A204.1 (cell line): ENCODE data around the gene DSCAM.

Experiments
- FAIRE-seq: peaks from 2 replicates; lab custom pipeline; 2012; peaks lifted over from hg19 to GRCh38; lab: Jason Lieb, UNC

Gene DSCAM

DNA sequence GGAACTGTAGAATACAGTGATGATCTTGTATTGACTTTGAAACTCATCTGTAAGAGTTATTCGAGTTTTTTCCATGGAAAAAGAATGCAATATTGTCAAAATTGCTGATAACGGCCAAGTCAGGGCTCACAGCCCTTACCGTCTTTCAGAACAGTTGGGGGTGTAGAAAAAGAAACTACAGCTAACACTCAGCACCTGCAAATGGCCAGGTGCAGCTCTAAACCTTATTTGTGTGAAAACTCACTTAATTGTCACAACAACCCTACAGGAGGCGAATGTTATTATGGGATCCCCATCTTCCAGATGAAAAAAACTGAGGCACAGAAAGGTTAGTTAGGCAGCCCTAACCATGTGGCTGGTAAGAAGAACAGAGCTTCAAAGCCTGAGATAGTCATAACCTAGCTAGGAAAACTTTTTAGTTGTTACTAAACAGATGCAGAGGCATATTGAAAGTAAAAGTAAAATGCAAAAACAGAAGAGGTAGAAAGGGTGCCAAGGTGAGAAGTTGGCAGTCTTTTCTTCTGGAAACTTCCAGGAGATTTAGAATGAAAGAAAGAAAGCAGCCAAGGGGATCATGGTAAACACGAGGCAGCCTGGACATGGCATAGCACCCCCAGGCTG, 76.4 kb downstream of the DSCAM start:
- FAIRE-seq: no peak

DNA sequence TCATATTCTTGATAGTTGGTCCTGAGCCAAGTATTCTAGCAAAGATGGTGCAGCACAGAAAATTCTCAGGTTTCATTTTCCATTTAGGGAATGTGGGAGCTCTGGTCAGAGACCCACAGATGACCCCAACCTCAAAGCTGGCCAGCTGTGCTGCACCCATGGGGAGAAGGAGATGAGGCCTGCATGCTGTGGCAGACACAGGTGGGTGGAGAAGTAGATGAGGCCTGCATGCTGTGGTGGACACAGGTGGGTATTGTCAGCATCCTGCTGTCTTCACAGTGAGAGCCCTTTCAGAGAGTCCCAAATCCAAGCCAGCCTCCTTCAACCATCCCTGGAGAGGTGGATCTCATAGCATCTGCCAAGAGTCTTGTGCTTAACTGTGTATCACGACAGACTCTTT, 77.7 kb downstream of the DSCAM start:
- no peak for FAIRE-seq

DNA sequence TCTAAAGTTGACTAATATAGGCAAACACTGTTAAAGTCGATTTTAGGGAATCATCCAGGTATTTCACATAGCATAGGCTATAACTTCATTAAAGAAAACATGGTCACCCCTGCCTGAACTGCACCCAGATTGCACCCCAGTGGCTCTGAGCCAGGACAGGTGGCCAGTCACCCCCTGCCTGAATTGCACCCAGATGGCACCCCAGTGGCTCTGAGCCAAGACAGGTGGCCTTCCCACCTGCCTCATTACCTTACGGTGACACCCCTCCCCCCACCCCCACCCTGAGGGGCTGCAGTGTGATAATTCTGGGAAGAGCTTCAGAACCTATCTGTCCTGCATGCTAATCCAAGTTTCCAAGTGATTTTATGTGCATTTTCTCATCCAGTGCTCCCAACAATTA, 78.9 kb downstream of the DSCAM start:
- no peak for FAIRE-seq

DNA sequence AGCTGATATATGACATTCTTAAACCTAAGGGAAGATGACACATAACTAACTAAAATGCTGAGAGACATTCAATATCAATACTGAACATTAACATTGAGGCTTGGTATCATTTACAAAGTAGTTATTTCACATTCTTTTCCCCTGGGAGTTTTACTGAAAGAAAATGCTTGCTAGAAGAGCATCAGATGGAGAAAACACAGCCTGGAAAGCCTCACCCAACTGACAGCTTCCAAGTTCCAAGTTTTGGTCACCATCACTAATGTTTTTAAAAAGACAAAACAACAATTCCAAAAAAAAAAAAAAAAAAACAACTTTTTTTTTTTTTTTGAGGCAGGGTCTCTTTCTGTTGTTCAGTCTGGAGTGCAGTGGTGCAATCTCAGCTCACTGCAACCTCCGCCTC, 80.6 kb downstream of the DSCAM start:
- FAIRE-seq: no peak

DNA sequence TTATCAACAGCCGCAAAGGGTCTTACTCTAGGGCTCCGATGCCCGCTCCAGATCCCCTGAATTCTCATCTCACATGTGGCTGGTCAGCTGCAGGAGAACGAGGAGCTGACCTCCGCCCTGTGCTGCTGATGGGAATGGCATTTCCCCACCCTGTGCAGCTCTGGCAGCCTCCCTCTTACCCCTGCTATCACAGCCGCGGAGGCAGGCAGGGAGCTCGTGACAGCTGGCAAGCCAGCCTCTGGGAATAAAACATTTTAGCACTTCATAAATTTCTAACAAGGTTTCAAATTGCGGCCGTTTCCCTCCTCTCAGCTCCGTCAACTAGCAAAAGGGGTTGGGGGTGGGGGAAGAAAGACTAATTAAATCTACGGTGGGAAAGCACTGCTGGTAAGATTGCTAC, 81.1 kb downstream of the DSCAM start:
- FAIRE-seq: no peak

DNA sequence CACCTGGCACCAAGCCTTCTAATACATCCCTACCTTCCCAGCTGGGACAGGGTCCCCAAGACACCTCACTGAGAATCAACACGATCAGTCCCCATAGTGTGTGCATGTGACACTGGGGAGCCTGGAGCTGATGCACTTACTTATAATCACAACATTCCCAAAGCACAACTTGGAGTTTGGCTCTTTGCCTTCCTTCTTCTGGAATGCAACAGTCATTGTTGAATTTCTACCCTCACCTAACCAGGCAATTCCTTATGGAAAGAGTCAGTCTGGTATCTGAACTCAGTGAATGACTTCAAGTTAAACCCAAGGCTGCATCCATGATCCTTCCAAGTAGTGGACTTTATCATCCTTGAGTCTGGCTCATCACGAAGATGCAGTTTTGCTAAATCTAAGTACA, 86.1 kb downstream of the DSCAM start:
- FAIRE-seq: no peak

DNA sequence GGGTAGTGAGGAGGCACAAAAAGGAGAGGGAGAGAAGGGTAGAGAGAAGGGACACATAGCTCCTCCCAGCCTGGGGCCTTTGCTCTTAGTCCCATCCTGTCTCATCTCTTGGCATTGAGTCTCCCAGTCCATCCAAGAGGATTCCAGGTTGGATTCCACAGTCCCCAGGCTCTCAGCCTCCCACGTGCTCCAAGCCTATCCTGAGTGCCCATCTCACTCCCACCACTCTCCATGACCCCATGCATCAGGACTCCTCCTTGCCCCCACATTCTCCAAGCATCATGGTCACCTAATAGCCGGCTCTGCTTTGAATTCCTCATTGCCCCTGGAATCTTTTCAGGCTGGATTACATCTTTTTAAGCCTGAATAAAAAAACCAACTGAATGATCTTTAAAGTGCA, 87.9 kb downstream of the DSCAM start:
- FAIRE-seq: no peak

DNA sequence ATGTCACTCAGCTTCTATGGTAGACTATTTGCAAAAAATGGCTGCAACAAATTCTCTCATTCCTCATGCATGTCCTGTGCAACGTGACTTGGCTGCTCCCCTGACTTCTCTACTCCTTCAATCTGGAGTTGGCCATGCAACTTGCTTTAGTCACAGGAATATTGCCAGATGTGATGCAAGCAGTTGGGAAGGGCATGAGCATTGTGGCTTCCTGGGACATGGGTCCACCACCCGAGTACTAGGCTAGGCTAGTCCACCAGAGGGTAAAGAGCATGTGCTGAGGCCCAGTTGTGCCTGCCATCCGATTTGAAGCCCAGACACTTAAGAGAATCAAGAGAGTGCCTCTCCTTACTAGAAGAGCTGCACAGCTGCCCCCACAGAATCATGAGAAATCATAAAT, 89.6 kb downstream of the DSCAM start:
- no peak for FAIRE-seq

DNA sequence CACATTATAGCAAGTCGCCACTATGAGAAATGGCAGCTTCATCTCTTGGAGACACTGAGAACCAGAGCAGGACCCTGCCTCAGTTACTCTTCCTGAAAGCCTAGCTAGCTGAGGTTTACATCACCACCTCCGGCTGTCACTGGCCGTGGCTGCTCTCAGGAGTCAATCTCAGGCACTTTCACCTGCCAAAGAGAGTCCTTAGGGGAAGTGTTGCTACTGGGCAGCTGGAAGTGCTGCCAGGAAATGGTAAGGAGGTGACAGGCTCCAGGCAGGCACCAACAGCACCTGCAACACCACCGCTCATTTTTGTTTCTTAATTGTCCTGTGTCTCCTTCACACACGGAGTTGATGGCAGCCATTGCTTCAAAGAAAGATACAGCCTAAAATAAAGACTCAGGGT, 92.5 kb downstream of the DSCAM start:
- no peak for FAIRE-seq

DNA sequence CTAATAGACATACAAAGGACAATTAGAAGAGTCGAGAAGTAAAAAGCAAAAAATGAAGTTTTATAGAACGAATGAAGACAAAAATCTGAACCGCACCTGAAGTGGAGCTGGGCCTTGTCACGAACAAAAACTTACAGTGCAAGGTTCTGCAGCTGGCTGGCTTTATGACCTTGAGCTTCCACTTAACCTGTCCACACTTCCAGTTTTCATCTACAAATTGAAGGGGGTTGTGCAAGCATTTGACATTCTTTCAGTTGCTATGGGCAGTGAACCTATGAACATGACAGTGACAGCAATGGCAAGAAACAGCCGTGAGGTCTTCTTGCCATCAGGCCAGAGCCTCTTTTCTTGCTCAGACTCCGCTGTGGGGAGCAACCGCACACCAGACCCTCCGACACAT, 93.2 kb downstream of the DSCAM start:
- no peak for FAIRE-seq

DNA sequence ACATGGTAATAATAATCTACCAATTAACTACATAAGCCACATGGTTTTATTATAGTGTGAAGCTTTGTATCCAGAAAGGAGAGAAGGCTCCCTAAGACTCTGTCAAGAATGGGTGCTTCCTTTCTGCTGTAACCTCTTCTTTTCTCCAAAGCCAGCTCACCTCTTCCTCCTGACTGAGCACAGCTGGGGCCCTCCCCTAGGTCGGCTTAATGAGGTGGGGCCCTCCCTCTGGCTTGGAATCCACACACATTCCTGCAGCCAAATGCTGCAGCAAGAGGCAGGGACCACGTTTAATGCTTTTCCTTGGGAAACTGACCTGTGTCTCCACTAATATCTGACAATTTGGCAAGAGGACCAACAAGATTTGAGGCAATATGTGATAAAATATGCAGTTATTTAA, 94.8 kb downstream of the DSCAM start:
- no peak for FAIRE-seq

DNA sequence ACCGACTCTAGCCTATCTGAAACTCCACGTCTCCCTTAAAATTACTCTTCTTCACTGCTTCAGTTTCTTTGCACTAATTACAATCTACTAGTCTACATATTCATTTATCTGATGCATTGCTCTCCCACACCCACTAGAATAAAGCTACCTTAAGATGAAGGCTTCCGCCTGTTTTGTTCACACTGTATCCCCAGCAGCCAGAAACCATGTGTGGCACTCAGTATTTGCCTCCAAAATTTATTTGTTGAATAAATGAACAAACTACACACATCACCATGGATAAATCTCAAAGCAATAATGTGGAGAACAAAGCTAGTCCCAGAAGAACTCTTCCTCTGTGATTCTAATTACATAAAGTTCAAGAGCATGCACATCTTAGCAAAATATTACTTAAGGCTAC, 95.7 kb downstream of the DSCAM start:
- no peak for FAIRE-seq

DNA sequence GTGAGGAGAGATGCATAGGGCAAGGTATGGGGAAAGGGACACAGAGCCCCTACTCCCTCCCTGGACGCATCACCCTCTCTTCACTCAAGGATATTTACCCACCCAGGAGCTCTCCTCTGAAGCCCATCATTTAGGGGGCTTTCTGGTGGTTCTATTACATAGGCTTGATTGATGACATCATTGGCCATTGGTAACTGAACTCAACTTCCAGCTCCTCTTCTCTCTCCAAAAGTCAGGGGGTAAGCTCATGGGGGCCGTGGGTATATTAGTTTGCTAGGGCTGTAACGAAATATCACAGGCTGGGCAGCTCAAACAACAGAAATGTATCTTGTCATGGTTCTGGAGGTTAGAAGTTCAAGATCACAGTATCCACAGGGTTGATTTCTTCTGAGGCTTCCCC, 110.8 kb downstream of the DSCAM start:
- FAIRE-seq: no peak

DNA sequence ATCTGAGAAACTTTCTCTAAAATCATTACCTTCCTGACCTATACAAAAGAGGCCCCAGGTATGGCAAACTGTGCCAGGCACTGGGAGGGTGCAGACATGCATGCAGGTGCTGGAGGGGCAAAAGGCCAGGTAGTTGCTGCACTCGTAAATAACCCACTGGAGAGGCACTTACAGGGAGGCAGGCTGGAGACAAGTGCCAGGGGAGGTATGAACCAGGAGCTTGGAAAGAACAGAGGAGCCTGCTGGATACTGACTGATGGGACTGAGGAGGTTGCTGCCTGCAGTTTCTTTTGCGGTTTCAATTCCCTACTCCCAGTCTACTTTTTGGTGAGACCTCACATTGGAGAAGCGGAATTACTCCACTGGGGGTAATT, 113.9 kb downstream of the DSCAM start:
- FAIRE-seq: no peak

DNA sequence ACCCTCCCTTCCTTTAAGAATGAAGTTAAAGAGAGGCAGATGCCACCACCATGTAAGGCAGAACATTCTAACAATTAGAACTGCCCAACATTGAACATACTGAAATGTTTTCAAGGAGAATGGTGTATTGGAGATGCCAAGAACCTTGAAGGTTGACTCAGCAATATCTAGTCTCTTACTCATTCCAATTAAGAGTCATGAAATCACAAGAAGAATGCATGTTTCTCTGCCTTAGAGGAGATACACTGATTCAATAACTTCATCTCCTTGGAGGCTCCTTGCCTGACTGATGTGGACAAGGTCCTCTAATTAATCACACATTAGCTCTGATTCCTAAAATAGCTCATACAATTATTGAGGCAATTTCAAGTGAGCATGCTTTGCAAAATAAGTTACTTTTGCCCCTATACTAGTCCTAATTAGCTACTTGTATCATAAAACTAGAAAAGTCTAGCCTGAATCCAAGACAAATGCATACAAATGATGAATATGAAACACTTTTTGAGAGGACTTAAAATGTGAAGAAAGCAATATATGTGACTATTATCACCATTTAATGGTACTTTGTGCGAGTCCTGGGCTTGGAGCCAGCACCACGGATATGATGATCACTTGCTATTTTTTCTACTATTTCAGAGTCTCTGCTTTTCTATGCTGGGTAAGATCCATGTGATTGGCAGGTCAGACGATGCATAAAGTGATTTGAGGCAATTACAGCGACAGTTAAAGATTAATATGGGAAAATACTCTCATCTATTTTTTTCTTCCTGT, 114.5 kb downstream of the DSCAM start:
- no peak for FAIRE-seq

DNA sequence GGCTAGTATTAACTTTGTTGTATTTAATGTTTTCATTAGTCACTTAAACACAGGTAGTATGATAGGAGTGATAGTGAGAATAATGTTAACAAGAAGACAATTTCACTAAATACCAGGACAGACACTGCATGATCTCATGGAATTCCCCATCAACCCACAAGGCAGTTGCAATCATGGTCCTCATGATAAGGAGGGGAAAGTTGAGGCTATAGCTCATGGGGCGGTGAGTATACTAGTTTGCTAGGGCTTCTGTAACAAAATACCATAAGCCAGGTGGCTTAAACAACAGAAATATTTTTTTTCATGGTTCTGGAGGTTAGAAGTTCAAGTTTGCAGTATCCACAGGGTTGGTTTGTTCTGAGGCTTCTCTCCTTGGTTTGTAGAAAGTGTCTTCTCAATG, 115.8 kb downstream of the DSCAM start:
- FAIRE-seq: no peak

DNA sequence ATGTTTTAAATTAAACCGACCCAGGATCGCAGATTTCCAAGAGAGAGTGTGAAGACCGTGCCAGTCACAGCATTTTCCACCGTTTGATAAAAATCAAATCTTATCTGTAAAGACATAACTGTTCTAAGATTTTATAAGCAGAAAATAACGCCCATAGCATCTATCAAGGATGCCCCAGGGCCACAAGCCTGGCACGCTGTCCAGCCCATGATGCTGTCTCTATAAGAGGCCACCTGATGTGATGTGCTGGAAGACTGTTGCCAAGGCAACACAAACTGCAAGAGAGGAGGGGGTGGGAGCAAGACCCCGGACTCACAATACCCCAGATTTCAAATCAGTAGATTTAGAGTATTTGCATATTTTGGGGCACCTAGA, 116.5 kb downstream of the DSCAM start:
- no peak for FAIRE-seq

DNA sequence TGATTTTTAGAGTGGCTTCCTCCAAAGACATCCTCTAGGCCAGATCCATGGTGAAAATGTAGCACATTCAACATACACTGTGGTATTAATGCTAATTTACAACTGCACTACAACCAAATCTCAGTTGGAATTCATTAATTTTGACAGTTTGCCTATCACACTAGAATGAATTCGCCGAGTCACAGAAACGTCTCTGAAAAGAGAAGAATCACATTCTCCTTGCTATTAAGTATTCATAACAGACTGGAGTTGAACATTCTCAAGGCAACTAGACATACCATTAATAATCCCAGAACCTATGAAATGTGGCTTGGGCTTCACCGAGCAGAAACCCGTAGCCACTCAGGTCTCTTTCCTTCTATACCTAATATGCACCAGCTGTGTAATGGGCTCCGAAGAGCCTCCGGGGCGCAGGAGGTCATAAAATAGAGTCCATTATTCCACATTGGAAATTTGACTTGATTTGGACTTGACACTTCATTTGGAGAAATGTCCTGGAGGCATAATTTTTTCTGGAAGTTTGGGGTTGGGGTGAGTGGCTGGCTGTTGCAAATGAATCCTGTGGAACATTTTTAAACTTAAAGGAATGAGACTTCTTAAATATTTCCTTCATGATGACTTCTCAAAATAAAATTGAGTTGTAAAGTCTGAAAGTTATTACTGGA, 117.1 kb downstream of the DSCAM start:
- no peak for FAIRE-seq

DNA sequence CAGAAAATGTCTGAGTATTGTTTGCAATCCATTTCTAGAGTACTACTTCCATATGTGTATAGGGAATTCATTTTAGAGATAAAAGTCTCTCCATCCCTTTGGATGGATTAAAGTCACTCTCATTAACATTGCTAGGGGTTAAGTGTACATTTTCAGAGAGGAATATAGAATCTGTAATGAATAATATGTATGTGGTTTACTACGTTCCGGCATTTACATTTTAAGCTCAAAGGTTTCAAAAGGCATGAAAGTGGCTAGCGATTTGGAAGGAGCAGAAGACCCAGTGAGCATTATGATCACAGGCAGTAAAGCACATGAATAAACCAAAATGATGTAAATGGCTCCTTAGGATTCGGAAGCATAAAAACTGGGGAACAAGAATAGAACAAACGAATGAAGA, 123.0 kb downstream of the DSCAM start:
- FAIRE-seq: no peak

DNA sequence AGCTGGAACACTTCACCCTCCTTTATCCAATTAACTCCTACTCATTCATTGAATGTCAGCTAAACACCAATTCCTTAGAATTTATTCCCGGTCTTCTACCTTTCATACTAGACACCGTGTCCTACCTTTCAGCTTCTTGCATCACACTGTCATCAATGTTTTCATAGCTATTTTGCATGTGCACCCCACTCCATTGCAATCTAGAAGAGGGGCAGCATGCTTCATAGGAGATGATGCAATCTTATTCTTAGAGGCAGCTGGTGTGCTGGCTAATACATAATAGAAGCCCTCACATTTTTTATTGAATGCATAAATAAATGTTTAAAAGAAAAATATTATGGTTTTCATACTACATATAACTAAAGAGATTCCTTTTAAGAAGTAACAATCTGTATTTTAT, 123.6 kb downstream of the DSCAM start:
- no peak for FAIRE-seq

DNA sequence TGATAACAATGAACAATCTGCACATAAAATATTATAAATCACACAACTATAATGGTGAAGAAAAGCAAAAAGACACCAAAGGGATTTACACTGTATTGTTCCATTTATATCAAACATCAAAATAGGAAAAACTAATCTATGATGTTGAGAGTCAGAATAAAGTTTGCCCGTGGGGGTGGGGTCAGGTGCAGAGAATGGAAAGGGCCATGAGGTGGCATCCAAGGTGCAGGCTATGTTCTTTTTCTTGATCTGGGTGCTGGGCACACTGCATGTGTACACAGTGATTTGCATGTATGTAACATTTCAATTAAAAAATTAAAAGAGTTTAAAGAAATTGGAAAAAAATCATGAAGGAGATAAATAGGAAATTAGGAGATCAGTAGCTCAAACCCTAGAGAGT, 127.3 kb downstream of the DSCAM start:
- no peak for FAIRE-seq

DNA sequence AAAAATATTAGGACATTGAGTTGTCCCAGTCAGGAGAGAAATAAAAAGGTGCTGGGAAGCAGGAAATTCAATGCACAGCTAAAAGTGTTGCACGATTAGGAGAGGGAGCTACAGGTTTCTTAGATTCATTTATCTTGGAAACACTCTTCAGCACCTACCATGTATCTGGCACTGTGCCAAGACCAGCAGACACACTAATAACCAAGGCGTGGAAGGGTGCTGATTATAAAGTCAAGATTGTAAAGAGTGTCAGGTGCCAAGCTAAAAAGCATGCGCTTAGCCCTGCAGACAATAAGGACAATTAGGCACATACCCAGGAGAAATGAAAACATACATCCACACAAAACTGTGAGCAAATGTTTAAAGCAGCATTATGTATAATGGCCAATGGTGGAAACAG, 129.9 kb downstream of the DSCAM start:
- FAIRE-seq: no peak

DNA sequence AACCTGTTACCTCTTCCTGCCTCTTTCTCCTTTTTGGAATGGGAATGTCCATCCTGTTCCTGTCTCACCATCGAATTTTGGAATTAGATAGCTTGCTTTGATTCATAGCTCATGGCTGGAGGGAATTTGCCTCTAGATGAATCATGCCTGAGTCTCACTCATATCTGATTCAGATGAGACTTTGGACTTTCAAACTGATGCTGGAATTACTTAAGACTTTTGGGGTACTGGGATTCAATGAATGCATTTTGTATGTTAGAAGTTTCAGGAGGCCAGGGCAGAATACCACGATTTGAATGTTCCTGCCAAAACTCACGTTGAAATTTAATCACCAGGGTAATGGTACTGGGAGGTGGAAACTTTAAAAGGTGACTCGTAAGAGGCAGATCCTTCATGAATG, 132.4 kb downstream of the DSCAM start:
- FAIRE-seq: no peak

DNA sequence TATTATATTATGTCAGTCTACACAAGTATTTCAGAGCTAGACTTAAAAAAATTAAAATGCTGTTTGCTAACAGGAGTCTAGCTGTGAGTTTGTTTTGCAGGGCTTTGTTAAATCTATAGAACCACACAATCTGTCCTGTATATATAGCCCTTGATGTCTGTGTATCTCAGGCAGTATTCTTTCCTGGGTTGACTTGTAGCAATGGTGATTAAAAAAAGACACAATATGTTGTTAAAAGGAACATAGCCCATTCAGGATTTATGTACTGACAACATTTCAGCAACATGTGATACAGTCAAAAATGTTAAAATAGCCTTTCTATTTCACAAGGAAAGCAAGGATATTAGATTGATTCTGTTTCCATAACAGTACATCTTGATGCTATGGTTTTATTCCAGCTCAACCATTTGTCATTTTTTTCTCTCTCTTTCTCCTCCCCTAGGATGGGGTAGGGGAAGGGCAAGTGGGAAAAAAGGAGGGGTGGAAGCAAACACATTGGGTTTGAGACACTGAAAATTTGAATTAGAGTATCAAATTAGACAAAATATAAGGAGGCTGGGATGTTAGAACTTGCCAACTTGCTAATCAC, 139.2 kb downstream of the DSCAM start:
- no peak for FAIRE-seq
